ENCODE measurements around the gene ITPK1. TPM values are rescaled to one million over a fixed set of nuclear protein-coding genes. Genes with fewer than 3 reads are reported as not detected.

Gene ITPK1
- polyA plus RNA-seq, 1 of the 3 experiments (the other 2 are of a cell fraction): 23.2 TPM

DNA sequence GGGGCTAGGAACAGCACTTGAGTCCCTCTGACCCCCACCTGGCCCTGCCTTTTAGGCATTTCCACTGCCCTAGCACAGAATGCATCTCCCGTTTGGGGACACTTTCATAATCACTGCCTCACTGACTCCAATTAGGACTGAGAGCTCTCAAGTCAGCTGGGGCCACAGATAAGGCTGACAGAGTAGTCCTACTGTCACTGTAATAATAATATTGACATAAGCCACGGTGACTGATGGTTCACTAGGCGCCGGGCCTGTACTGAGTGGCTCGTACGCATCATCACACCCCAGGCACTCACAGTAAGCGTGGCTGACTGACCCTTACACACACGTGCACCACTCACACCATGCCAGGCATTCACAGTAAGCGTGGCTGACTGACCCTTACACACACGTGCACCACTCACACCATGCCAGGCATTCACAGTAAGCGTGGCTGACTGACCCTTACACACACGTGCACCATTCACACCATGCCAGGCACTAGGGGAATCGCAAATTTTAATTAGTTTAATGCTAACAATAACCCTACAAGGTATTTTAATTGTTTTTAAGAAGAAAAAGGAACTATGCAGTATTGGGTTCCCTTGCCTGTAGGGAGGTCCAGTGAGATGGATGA is 105.1 kb downstream of the ITPK1 start:
- Histone ChIP-seq H3K27me3 (ENCODE audit: insufficient read depth) (no peaks in the 10 kb centered on the region), H3K4me2 (no peak overlapping the region), H3K4me3 (ENCODE audit: low read depth in 2 of 2, low read length in 1 of 2) (no peak overlapping the region), H3K4me1 (ENCODE audit: control insufficient read depth in 1 of 2, insufficient read depth in 2 of 2, low read depth in 1 of 2, low read length in 1 of 2) (peaks cover 19 to 100% of the 10 kb centered on the region in 2 experiments), H3K36me3 (replicated peaks in 1 of 2; ENCODE audit: control insufficient read depth in 1 of 2, insufficient read depth in 2 of 2, low read length in 1 of 2) (no peaks in the 10 kb centered on the region), H3K9me3 (no peaks in the 10 kb centered on the region), H3K9me2 (no peaks in the 10 kb centered on the region), H3K27ac (ENCODE audit: low read depth in 2 of 2, low read length in 1 of 2) (peak overlapping the region in 1 of 2 experiments; percentile 98; a peak in 2 of 4 replicates), H4K20me1 (ENCODE audit: insufficient read depth) (0 out of 2 replicates have a peak, but pooled peaks cover 3% of the 10 kb centered on the region), H3K79me2 (ENCODE audit: insufficient read depth) (no peaks in the 10 kb centered on the region), H3K9ac (no peak overlapping the region), H2AFZ (ENCODE audit: low read depth) (no peak overlapping the region), H3F3A (replicated peaks; ENCODE audit: insufficient read depth) (no peaks in the 10 kb centered on the region)
- ChIA-PET CTCF (interaction anchor here (1.0 to 3.4 kb wide), 8 partner anchors 10 to 167 kb away, joined by 4 to 12 read pairs (median 6); no protein-coding TSS in a partner anchor), POLR2A (interaction anchor here (0.6 to 8.4 kb wide), 7 partner anchors 13 to 124 kb away, joined by 3 to 39 read pairs (median 5); no protein-coding TSS in a partner anchor)
- WGBS (ENCODE audit: low lambda C conversion rate): 92% methylated on average over 13 of the region's 13 CpGs
- no peak for DNase-seq
- TF ChIP-seq EP300 (IDR thresholded peaks at IDR 0.05; ENCODE audit: borderline replicate concordance in 1 of 2, low read depth in 1 of 2, low read length in 1 of 2) (no peak), CTCF (IDR thresholded peaks at IDR 0.05) (no peak), GATA2 (CRISPR knock-in tag; IDR thresholded peaks at IDR 0.05) (0 out of 2 replicates have a peak, but pooled peaks have one; percentile 15)

- no peak overlapping the region for H2AFZ ChIP-seq (ENCODE audit: low read depth)
- H3K4me1 ChIP-seq (ENCODE audit: control insufficient read depth in 1 of 2, insufficient read depth in 2 of 2, low read depth in 1 of 2, low read length in 1 of 2): peaks cover 19 to 100% of the 10 kb centered on the region in 2 experiments
- no peak overlapping the region for H3K4me2 ChIP-seq
- ChIA-PET POLR2A (interaction anchor here (0.6 to 8.4 kb wide), 8 partner anchors 12 to 125 kb away, joined by 3 to 39 read pairs (median 4); no protein-coding TSS in a partner anchor), CTCF (interaction anchor here (0.8 to 3.4 kb wide), 2 partner anchors 11 to 58 kb away, joined by 3 to 11 read pairs; no protein-coding TSS in a partner anchor)
- no peaks in the 10 kb centered on the region for H3K79me2 ChIP-seq (ENCODE audit: insufficient read depth)
- no peak for DNase-seq
- no peaks in the 10 kb centered on the region for H3K9me2 ChIP-seq
- 0 out of 2 replicates have a peak, but pooled peaks cover 3% of the 10 kb centered on the region for H4K20me1 ChIP-seq (ENCODE audit: insufficient read depth)
- H3K4me3 ChIP-seq (ENCODE audit: low read depth in 2 of 2, low read length in 1 of 2): no peak overlapping the region
- WGBS (ENCODE audit: low lambda C conversion rate): 87% methylated on average over 11 of the region's 11 CpGs
- H3K9ac ChIP-seq: no peak overlapping the region
- H3K36me3 ChIP-seq (replicated peaks in 1 of 2; ENCODE audit: control insufficient read depth in 1 of 2, insufficient read depth in 2 of 2, low read length in 1 of 2): no peaks in the 10 kb centered on the region
- TF ChIP-seq MXI1 (IDR thresholded peaks at IDR 0.05; ENCODE audit: low read depth, low read length): 0 out of 2 replicates have a peak, but pooled peaks have one; percentile 14
- TF ChIP-seq ELF1 (IDR thresholded peaks at IDR 0.05): no peak
- TF ChIP-seq FOXJ3 (CRISPR knock-in tag; IDR thresholded peaks at IDR 0.05): no peak
- peak overlapping the region in 1 of 2 experiments; percentile 98; a peak in 2 of 4 replicates for H3K27ac ChIP-seq (ENCODE audit: low read depth in 2 of 2, low read length in 1 of 2)
- no peaks in the 10 kb centered on the region for H3K9me3 ChIP-seq
- H3K27me3 ChIP-seq (ENCODE audit: insufficient read depth): no peaks in the 10 kb centered on the region
- H3F3A ChIP-seq (replicated peaks; ENCODE audit: insufficient read depth): no peaks in the 10 kb centered on the region
Measured at GRCh38 chr14:93010130-93010499, 105.6 kb downstream of the ITPK1 start.

Measured in SK-N-SH (cell line).